H9 (cell line): Measurements from ENCODE around the gene APCDD1. TPM values are rescaled to one million over a fixed set of nuclear protein-coding genes. Genes with fewer than 3 reads are reported as not detected.
A peak's percentile ranks its signal among the peaks of the same experiment; 100 is the strongest.

ENCODE experiments used
- DNase-seq: peaks from one replicate; pipeline ENCODE4 v3.0.0-alpha.2; 2017
- H2AFZ ChIP-seq: one replicate; pipeline ENCODE4 v1.6.1; 2013; ENCODE audit warnings: mild to moderate bottlenecking, low read length, control low read depth, moderate library complexity
- H2AK5ac ChIP-seq: 2 replicates; pipeline ENCODE4 v1.6.1; 2013; ENCODE audit warnings: low read length, control low read depth, mixed read lengths; ENCODE audit not compliant: insufficient read length
- H2BK120ac ChIP-seq: one replicate; pipeline ENCODE4 v1.6.1; 2013; ENCODE audit warnings: low read depth, mild to moderate bottlenecking, low read length, control low read depth, inconsistent platforms; ENCODE audit not compliant: poor library complexity, severe bottlenecking
- H2BK12ac ChIP-seq: 2 replicates; pipeline ENCODE4 v1.6.1; 2013; ENCODE audit warnings: low read length, control low read depth, mixed read lengths, low read depth; ENCODE audit not compliant: insufficient read length
- H2BK15ac ChIP-seq: 2 replicates; pipeline ENCODE4 v1.6.1; 2013; ENCODE audit warnings: low read depth, low read length, control low read depth
- H2BK20ac ChIP-seq: one replicate; pipeline ENCODE4 v1.6.1; 2013; ENCODE audit warnings: low read depth, mild to moderate bottlenecking, low read length, control low read depth, inconsistent platforms; ENCODE audit not compliant: poor library complexity, severe bottlenecking
- H2BK5ac ChIP-seq: 2 replicates; pipeline ENCODE4 v1.6.1; 2013; ENCODE audit warnings: low read length, control low read depth, mixed read lengths; ENCODE audit not compliant: insufficient read length
- H3K14ac ChIP-seq: 2 replicates; pipeline ENCODE4 v1.6.1; 2013; ENCODE audit warnings: low read length, control low read depth; ENCODE audit not compliant: insufficient read depth
- H3K18ac ChIP-seq: 2 replicates; pipeline ENCODE4 v1.6.1; 2013; ENCODE audit warnings: low read depth, mild to moderate bottlenecking, mixed read lengths, low read length, control low read depth; ENCODE audit not compliant: insufficient read length
- H3K23ac ChIP-seq: 2 replicates; pipeline ENCODE4 v1.6.1; 2013; ENCODE audit warnings: low read length, control low read depth, mixed read lengths, low read depth; ENCODE audit not compliant: insufficient read length
- H3K23me2 ChIP-seq: 2 replicates; pipeline ENCODE4 v1.6.1; 2013; ENCODE audit warnings: low read depth, mild to moderate bottlenecking, mixed read lengths, low read length, control low read depth; ENCODE audit not compliant: insufficient read length, poor library complexity, severe bottlenecking
- H3K27ac ChIP-seq: 2 replicates; pipeline ENCODE4 v1.5.1; 2013; ENCODE audit warnings: low read length, control low read depth, mixed read lengths, low read depth; ENCODE audit not compliant: insufficient read length
- H3K27me3 ChIP-seq: 2 replicates; pipeline ENCODE4 v1.6.1; 2013; ENCODE audit warnings: low read length, control low read depth, inconsistent platforms; ENCODE audit not compliant: insufficient read depth
- H3K4ac ChIP-seq: 2 replicates; pipeline ENCODE4 v1.6.1; 2013; ENCODE audit warnings: low read depth, mild to moderate bottlenecking, control low read depth, inconsistent platforms, low read length, moderate library complexity
- H3K4me1 ChIP-seq: 2 replicates; pipeline ENCODE4 v1.6.1; 2013; ENCODE audit warnings: low read length, control low read depth, inconsistent platforms; ENCODE audit not compliant: insufficient read depth
- H3K4me2 ChIP-seq: 2 replicates; pipeline ENCODE4 v1.6.1; 2013; ENCODE audit warnings: low read length, control low read depth, mixed read lengths; ENCODE audit not compliant: insufficient read length, insufficient read depth
- H3K56ac ChIP-seq: 2 replicates; pipeline ENCODE4 v1.6.1; 2013; ENCODE audit warnings: low read depth, mild to moderate bottlenecking, mixed read lengths, low read length, control low read depth; ENCODE audit not compliant: insufficient read length
- H3K79me1 ChIP-seq: 2 replicates; pipeline ENCODE4 v1.6.1; 2013; ENCODE audit warnings: low read depth, mild to moderate bottlenecking, moderate library complexity, low read length, control low read depth, inconsistent platforms; ENCODE audit not compliant: insufficient read depth, poor library complexity, severe bottlenecking
- H3K79me2 ChIP-seq: 2 replicates; pipeline ENCODE4 v1.6.1; 2013; ENCODE audit warnings: low read length, control low read depth, inconsistent platforms; ENCODE audit not compliant: insufficient read depth
- H3K9ac ChIP-seq: 2 replicates; pipeline ENCODE4 v1.6.1; 2013; ENCODE audit warnings: low read length, control low read depth, mixed read lengths; ENCODE audit not compliant: insufficient read length; ENCODE audit errors: extremely low read depth
- H3K9me3 ChIP-seq: one replicate; pipeline ENCODE4 v1.6.1; 2013; ENCODE audit warnings: low read depth, low read length, inconsistent platforms; ENCODE audit not compliant: control insufficient read depth
- H3T11ph ChIP-seq: one replicate; pipeline ENCODE4 v1.6.1; 2013; ENCODE audit warnings: mild to moderate bottlenecking, low read length, control low read depth, inconsistent platforms
- H4K20me1 ChIP-seq: one replicate; pipeline ENCODE4 v1.6.1; 2013; ENCODE audit not compliant: control insufficient read depth, insufficient read length, insufficient read depth
- H4K5ac ChIP-seq: 2 replicates; pipeline ENCODE4 v1.6.1; 2013; ENCODE audit warnings: low read depth, mild to moderate bottlenecking, mixed read lengths, low read length, control low read depth; ENCODE audit not compliant: insufficient read length
- H4K8ac ChIP-seq: replicated peaks from 2 replicates; pipeline ENCODE4 v1.6.1; 2013; ENCODE audit warnings: low read length, control low read depth, mixed read lengths, low read depth; ENCODE audit not compliant: insufficient read length
- H4K91ac ChIP-seq: 2 replicates; pipeline ENCODE4 v1.6.1; 2013; ENCODE audit warnings: low read depth, mild to moderate bottlenecking, moderate library complexity, mixed read lengths, low read length, control low read depth; ENCODE audit not compliant: insufficient read length
- H3K27ac Mint-ChIP-seq, 3 experiments: 2 replicates in 2 of 3; 3 replicates in 1 of 3; pipeline ENCODE4 v1.8.0; 2020 to 2021; ENCODE audit warnings: mixed read lengths in 3 of 3, mild to moderate bottlenecking in 1 of 3, moderate library complexity in 1 of 3
- H3K27me3 Mint-ChIP-seq: 2 replicates; pipeline ENCODE4 v1.8.0; 2021; ENCODE audit warnings: low read depth, mild to moderate bottlenecking, moderate library complexity, mixed read lengths
- H3K36me3 Mint-ChIP-seq, 3 experiments: 2 replicates in 2 of 3; 3 replicates in 1 of 3; pipeline ENCODE4 v1.8.0; 2020 to 2021; ENCODE audit warnings: low read depth in 3 of 3, mixed read lengths in 3 of 3; ENCODE audit not compliant: insufficient read depth in 1 of 3
- H3K4me1 Mint-ChIP-seq, 2 experiments: 2 replicates each; pipeline ENCODE4 v1.8.0; 2020; ENCODE audit warnings: mixed read lengths in 2 of 2
- H3K4me3 Mint-ChIP-seq, 2 experiments: 2 replicates in 1 of 2; 3 replicates in 1 of 2; pipeline ENCODE4 v1.8.0; 2020 to 2021; ENCODE audit warnings: mild to moderate bottlenecking in 2 of 2, mixed read lengths in 2 of 2, moderate library complexity in 1 of 2
- H3K9me3 Mint-ChIP-seq, 2 experiments: 2 replicates in 1 of 2; 3 replicates in 1 of 2; pipeline ENCODE4 v1.8.0; 2020; ENCODE audit warnings: mild to moderate bottlenecking in 2 of 2, mixed read lengths in 2 of 2, moderate library complexity in 1 of 2
- WGBS: extraction: QIAGEN DNeasy Blood & Tissue Kit; methylation state at CpG from one replicate; pipeline ENCODE4 v1.1.7; 2013; ENCODE audit warnings: missing lambda C conversion rate, low lambda C conversion rate, mixed read lengths; ENCODE audit not compliant: insufficient read length; ENCODE audit errors: extremely low coverage; 5-methylcytosine and 5-hydroxymethylcytosine counted together
- total RNA-seq: library from RNA; stranded (reverse); gene quantifications from 2 replicates; pipeline ENCODE4 v1.2.1, GENCODE V29; 2021
- TF ChIP-seq, protein P1 (sequence below): fragments of 200-600 bp; sonication (generic); conservative IDR thresholded peaks from 3 replicates; pipeline ENCODE4 v1.8.0; 2021; ENCODE audit warnings: antibody characterized with exemption, mild to moderate bottlenecking

Gene APCDD1
- total RNA-seq, 1 experiment from 2014 or later: 1.8 TPM

DNA sequence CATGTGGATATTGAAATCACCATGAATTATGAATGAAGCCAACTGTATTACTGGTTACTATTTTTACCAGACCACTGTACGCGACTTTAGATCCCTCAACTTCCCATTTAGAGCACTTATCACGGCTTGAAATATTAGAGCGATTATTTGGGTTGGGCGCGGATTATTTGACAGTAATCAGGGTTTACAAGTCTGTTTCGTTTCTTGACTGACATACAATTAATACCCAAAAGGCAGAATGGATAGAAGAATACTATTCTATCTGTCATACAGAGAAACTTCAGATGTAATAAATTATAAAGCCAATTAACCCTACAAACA is 70.9 kb downstream of the APCDD1 start:
- Mint-ChIP-seq H3K27me3 (peaks cover 2% of the 10 kb centered on the region; the same call in 1 of the 2 replicates), H3K27ac (no peak overlapping the region), H3K4me1 (peaks cover 20 to 22% of the 10 kb centered on the region in 2 experiments), H3K9me3 (no peaks in the 10 kb centered on the region), H3K4me3 (peak overlapping the region; percentile 95 to 96), H3K36me3 (no peaks in the 10 kb centered on the region)
- peaks cover 14% of the 10 kb centered on the region for H3K79me1 ChIP-seq
- no peak overlapping the region for H2BK12ac ChIP-seq
- no peak overlapping the region for H3K56ac ChIP-seq
- H3K27ac ChIP-seq: no peak overlapping the region
- H3K23ac ChIP-seq: no peak overlapping the region
- no peak overlapping the region for H2BK5ac ChIP-seq
- H3K79me2 ChIP-seq: peaks cover 26% of the 10 kb centered on the region; the same call in 1 of the 2 replicates
- no peak overlapping the region for H4K5ac ChIP-seq
- no peak overlapping the region for H2AK5ac ChIP-seq
- H3K4me2 ChIP-seq: peak overlapping the region; percentile 67
- H2BK15ac ChIP-seq: no peak overlapping the region
- H3K14ac ChIP-seq: no peak overlapping the region
- H2BK120ac ChIP-seq: no peak overlapping the region
- no peaks in the 10 kb centered on the region for H3K27me3 ChIP-seq
- no peaks in the 10 kb centered on the region; the same call in 1 of the 2 replicates for H3K4me1 ChIP-seq
- TF ChIP-seq, protein P1, sequence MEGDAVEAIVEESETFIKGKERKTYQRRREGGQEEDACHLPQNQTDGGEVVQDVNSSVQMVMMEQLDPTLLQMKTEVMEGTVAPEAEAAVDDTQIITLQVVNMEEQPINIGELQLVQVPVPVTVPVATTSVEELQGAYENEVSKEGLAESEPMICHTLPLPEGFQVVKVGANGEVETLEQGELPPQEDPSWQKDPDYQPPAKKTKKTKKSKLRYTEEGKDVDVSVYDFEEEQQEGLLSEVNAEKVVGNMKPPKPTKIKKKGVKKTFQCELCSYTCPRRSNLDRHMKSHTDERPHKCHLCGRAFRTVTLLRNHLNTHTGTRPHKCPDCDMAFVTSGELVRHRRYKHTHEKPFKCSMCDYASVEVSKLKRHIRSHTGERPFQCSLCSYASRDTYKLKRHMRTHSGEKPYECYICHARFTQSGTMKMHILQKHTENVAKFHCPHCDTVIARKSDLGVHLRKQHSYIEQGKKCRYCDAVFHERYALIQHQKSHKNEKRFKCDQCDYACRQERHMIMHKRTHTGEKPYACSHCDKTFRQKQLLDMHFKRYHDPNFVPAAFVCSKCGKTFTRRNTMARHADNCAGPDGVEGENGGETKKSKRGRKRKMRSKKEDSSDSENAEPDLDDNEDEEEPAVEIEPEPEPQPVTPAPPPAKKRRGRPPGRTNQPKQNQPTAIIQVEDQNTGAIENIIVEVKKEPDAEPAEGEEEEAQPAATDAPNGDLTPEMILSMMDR: no peak
- H3K9me3 ChIP-seq: no peaks in the 10 kb centered on the region
- H2AFZ ChIP-seq: no peak overlapping the region
- H3K18ac ChIP-seq: no peak overlapping the region
- peaks cover 4% of the 10 kb centered on the region for H3K23me2 ChIP-seq
- H3K9ac ChIP-seq: no peak overlapping the region
- H3K4ac ChIP-seq: no peak overlapping the region
- H4K8ac ChIP-seq: no peak overlapping the region
- no peak overlapping the region for H2BK20ac ChIP-seq
- WGBS: no CpG with 5 or more reads among the region's 7 CpGs
- no peaks in the 10 kb centered on the region for H4K20me1 ChIP-seq
- H3T11ph ChIP-seq: no peak overlapping the region
- DNase-seq: no peak
- no peak overlapping the region for H4K91ac ChIP-seq
